ENCODE data around the gene THSD7B.

DNA sequence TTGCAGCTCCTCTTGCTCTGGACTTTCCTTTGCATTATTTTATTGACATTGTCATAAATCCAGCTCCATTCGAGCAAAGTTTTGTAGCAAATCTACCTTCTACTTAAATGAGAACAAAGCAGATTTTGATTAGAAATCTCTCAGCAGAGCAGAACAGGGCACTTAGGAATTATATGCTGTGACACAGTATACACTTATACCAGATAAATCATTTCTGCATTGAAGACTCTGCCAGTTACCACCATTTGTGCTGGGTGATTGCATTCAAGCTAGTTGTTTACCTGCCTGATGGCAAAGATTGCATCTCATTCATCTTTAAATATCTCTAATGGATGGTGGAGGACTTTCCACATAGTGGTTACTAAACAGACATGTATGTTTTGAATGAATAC is 757.3 kb downstream of the THSD7B start:
- TF ChIP-seq, protein P1, sequence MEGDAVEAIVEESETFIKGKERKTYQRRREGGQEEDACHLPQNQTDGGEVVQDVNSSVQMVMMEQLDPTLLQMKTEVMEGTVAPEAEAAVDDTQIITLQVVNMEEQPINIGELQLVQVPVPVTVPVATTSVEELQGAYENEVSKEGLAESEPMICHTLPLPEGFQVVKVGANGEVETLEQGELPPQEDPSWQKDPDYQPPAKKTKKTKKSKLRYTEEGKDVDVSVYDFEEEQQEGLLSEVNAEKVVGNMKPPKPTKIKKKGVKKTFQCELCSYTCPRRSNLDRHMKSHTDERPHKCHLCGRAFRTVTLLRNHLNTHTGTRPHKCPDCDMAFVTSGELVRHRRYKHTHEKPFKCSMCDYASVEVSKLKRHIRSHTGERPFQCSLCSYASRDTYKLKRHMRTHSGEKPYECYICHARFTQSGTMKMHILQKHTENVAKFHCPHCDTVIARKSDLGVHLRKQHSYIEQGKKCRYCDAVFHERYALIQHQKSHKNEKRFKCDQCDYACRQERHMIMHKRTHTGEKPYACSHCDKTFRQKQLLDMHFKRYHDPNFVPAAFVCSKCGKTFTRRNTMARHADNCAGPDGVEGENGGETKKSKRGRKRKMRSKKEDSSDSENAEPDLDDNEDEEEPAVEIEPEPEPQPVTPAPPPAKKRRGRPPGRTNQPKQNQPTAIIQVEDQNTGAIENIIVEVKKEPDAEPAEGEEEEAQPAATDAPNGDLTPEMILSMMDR (IDR thresholded peaks at IDR 0.05): no peak
- TF ChIP-seq EZH2 (IDR thresholded peaks at IDR 0.05): no peak
- no peak for TF ChIP-seq EZH2phosphoT487 (IDR thresholded peaks at IDR 0.05)

Measured in neural progenitor cell (in vitro differentiated cells).